Ascending aorta (tissue), 2 donors: ENCODE results near the gene UHMK1. TPM values are rescaled to one million over a fixed set of nuclear protein-coding genes. Genes with fewer than 3 reads are reported as not detected.

Experiments used
- DNase-seq, 2 donors: peaks; one replicate each; pipeline ENCODE4 v3.0.0-alpha.2; 2019; ENCODE audit warnings: low spot score in 2 of 2
- H3K27ac ChIP-seq, 2 donors: fragments of 200-600 bp; sonication (generic); one replicate each; pipeline ENCODE4 v1.5.1; 2016 to 2017; ENCODE audit warnings: mild to moderate bottlenecking in 1 of 2
- H3K27me3 ChIP-seq: fragments of 200-600 bp; sonication (generic); one replicate; pipeline ENCODE4 v1.5.1; 2017
- H3K36me3 ChIP-seq, 2 donors: fragments of 200-600 bp; sonication (generic); one replicate each; pipeline ENCODE4 v1.5.1; 2016
- H3K4me1 ChIP-seq, 2 donors: fragments of 200-600 bp; sonication (generic); one replicate each; pipeline ENCODE4 v1.5.1; 2016 to 2017; ENCODE audit warnings: mild to moderate bottlenecking in 1 of 2
- H3K4me3 ChIP-seq, 2 donors: fragments of 200-600 bp; sonication (generic); one replicate each; pipeline ENCODE4 v1.5.1; 2016 to 2017; ENCODE audit warnings: mild to moderate bottlenecking in 1 of 2
- H3K9me3 ChIP-seq, 2 donors: fragments of 200-600 bp; sonication (generic); one replicate each; pipeline ENCODE4 v1.5.1; 2016
- CTCF ChIP-seq, 3 experiments: fragments of 200-600 bp in 2 of 3; fragments of 450-650 bp in 1 of 3; sonication (generic) in 2 of 3; IDR thresholded peaks; one replicate each; pipeline ENCODE4 v1.5.1; 2016 to 2019; ENCODE audit warnings: antibody characterized with exemption in 3 of 3, mild to moderate bottlenecking in 1 of 3, moderate library complexity in 1 of 3
- intact Hi-C: fragments of 100-400 bp; cut with DNase I; formaldehyde crosslinking; loops from one replicate; pipeline ENCODE4 v1.15.1; 2023
- total RNA-seq: library from RNA; depleted of rRNA; stranded (reverse); fragments of >200 nt; gene quantifications from one replicate; pipeline ENCODE4 v1.1.0, GENCODE V29; 2016

UHMK1 gene
- total RNA-seq, 1 donor from 2014 or later = 13.6 TPM

GRCh38 chr1:162571696-162572095 lies 74.1 kb downstream of the UHMK1 start:
- peaks cover 0 to 15% of the 10 kb centered on the region in 2 donors for H3K4me1 ChIP-seq
- H3K36me3 ChIP-seq = peaks cover 3 to 25% of the 10 kb centered on the region in 2 donors
- H3K27ac ChIP-seq = no peak overlapping the region
- H3K4me3 ChIP-seq = no peak overlapping the region
- no peak for TF ChIP-seq CTCF (IDR thresholded peaks at IDR 0.05)
- no peaks in the 10 kb centered on the region for H3K27me3 ChIP-seq
- intact Hi-C loops = no loop called here
- DNase-seq = no peak
- no peaks in the 10 kb centered on the region for H3K9me3 ChIP-seq

- TF ChIP-seq CTCF (IDR thresholded peaks at IDR 0.05) = no peak
- H3K9me3 ChIP-seq = no peaks in the 10 kb centered on the region
Observed at GRCh38 chr1:162573136-162573535, 75.5 kb downstream of the UHMK1 start.

GRCh38 chr1:162578071-162578700 lies 80.6 kb downstream of the UHMK1 start:
- intact Hi-C loops = no loop called here
- TF ChIP-seq CTCF (IDR thresholded peaks at IDR 0.05) = no peak
- no peak overlapping the region for H3K27ac ChIP-seq
- no peaks in the 10 kb centered on the region for H3K9me3 ChIP-seq
- H3K4me1 ChIP-seq = peaks cover 0 to 3% of the 10 kb centered on the region in 2 donors
- no peaks in the 10 kb centered on the region for H3K27me3 ChIP-seq
- DNase-seq = no peak
- peaks cover 28 to 55% of the 10 kb centered on the region in 2 donors for H3K36me3 ChIP-seq
- no peak overlapping the region for H3K4me3 ChIP-seq

More at GRCh38 chr1:162573136-162573535, 75.5 kb downstream of the UHMK1 start:
- Histone ChIP-seq H3K4me1 (peaks cover 0 to 15% of the 10 kb centered on the region in 2 donors), H3K4me3 (no peak overlapping the region), H3K27ac (no peak overlapping the region), H3K36me3 (peaks cover 3 to 26% of the 10 kb centered on the region in 2 donors), H3K27me3 (no peaks in the 10 kb centered on the region)
- no peak for DNase-seq
- intact Hi-C loops = no loop called here

GRCh38 chr1:162578936-162579335 lies 81.3 kb downstream of the UHMK1 start:
- Histone ChIP-seq H3K27ac (no peak overlapping the region), H3K9me3 (no peaks in the 10 kb centered on the region), H3K4me3 (no peak overlapping the region), H3K36me3 (peaks cover 35 to 61% of the 10 kb centered on the region in 2 donors), H3K4me1 (no peaks in the 10 kb centered on the region), H3K27me3 (no peaks in the 10 kb centered on the region)
- intact Hi-C loops = no loop called here
- TF ChIP-seq CTCF (IDR thresholded peaks at IDR 0.05) = no peak
- DNase-seq = no peak

Other genes with a start within 250 kb of the UHMK1 start
- not detected for gene SPATA46, start 121.0 kb upstream of the UHMK1 start, total RNA-seq
- gene C1orf226, start 116.1 kb upstream of the UHMK1 start, total RNA-seq = 0.85 TPM
- not detected for gene SH2D1B, start 85.7 kb upstream of the UHMK1 start, total RNA-seq
- gene UAP1, start 63.9 kb downstream of the UHMK1 start, total RNA-seq = 32.7 TPM
- 77.9 TPM for gene DDR2, start 134.6 kb downstream of the UHMK1 start, total RNA-seq